ENCODE data around the gene LRRC53.

LRRC53 gene

GRCh38 chr1:74504125-74504932 is 8.1 kb downstream of the LRRC53 start:
- TF ChIP-seq HDGF (IDR thresholded peaks at IDR 0.05; ENCODE audit: borderline replicate concordance) (no peak), BHLHE40 (IDR thresholded peaks at IDR 0.05; ENCODE audit: borderline replicate concordance) (no peak), ZNF384 (IDR thresholded peaks at IDR 0.05) (no peak), SP1 (IDR thresholded peaks at IDR 0.05) (no peak), ARNT (IDR thresholded peaks at IDR 0.05) (no peak), NFRKB (IDR thresholded peaks at IDR 0.05) (no peak), PKNOX1 (IDR thresholded peaks at IDR 0.05) (no peak), SUZ12 (IDR thresholded peaks at IDR 0.05) (no peak), TARDBP (IDR thresholded peaks at IDR 0.05) (no peak), LEF1 (IDR thresholded peaks at IDR 0.05; ENCODE audit: borderline replicate concordance) (no peak), FOXA1 (IDR thresholded peaks at IDR 0.05) (no peak), FOXM1 (IDR thresholded peaks at IDR 0.05; ENCODE audit: borderline replicate concordance) (no peak), ELF4 (IDR thresholded peaks at IDR 0.05) (no peak), L3MBTL2 (conservative IDR thresholded peaks at IDR 0.05) (no peak), FOXK2 (IDR thresholded peaks at IDR 0.05) (no peak), CTBP1 (IDR thresholded peaks at IDR 0.05; ENCODE audit: borderline replicate concordance) (no peak)
- CTCF ChIA-PET = interaction anchor here (0.6 to 1.2 kb wide), 3 partner anchors 8 to 20 kb away, joined by 3 read pairs; partner anchors contain the start of gene LRRC53
- peak; percentile 77 for DNase-seq (ENCODE audit: extremely low spot score)
- POLR2A ChIA-PET = interaction anchor here (1.6 kb wide), 1 partner anchor 10 kb away, joined by 3 read pairs; no protein-coding TSS in a partner anchor

- no peak for DNase-seq (ENCODE audit: extremely low spot score)
- TF ChIP-seq SUZ12 (IDR thresholded peaks at IDR 0.05) = no peak
- TF ChIP-seq ELF4 (IDR thresholded peaks at IDR 0.05) = no peak
- TF ChIP-seq BHLHE40 (IDR thresholded peaks at IDR 0.05; ENCODE audit: borderline replicate concordance) = no peak
- no peak for TF ChIP-seq CTBP1 (IDR thresholded peaks at IDR 0.05; ENCODE audit: borderline replicate concordance)
- no peak for TF ChIP-seq ARNT (IDR thresholded peaks at IDR 0.05)
- TF ChIP-seq ZNF384 (IDR thresholded peaks at IDR 0.05) = no peak
- no peak for TF ChIP-seq LEF1 (IDR thresholded peaks at IDR 0.05; ENCODE audit: borderline replicate concordance)
- CTCF ChIA-PET = interaction anchor here (0.6 to 1.2 kb wide), 2 partner anchors 9 to 1028 kb away, joined by 3 read pairs; partner anchors contain the start of gene LRRC53
- POLR2A ChIA-PET = interaction anchor here (1.6 kb wide), 1 partner anchor 8 kb away, joined by 3 read pairs; no protein-coding TSS in a partner anchor
Measured at GRCh38 chr1:74502858-74503257, 9.6 kb downstream of the LRRC53 start.

GRCh38 chr1:74502432-74502831 is 10.0 kb downstream of the LRRC53 start:
- CTCF ChIA-PET = no interaction called here
- peak; percentile 39 for DNase-seq (ENCODE audit: extremely low spot score)
- TF ChIP-seq L3MBTL2 (conservative IDR thresholded peaks at IDR 0.05) = no peak
- no peak for TF ChIP-seq FOXA1 (IDR thresholded peaks at IDR 0.05)
- no peak for TF ChIP-seq HDGF (IDR thresholded peaks at IDR 0.05; ENCODE audit: borderline replicate concordance)
- no peak for TF ChIP-seq BHLHE40 (IDR thresholded peaks at IDR 0.05; ENCODE audit: borderline replicate concordance)
- no peak for TF ChIP-seq CTBP1 (IDR thresholded peaks at IDR 0.05; ENCODE audit: borderline replicate concordance)
- no peak for TF ChIP-seq SUZ12 (IDR thresholded peaks at IDR 0.05)
- POLR2A ChIA-PET = no interaction called here

- no peak for TF ChIP-seq SUZ12 (IDR thresholded peaks at IDR 0.05)
- TF ChIP-seq ELF4 (IDR thresholded peaks at IDR 0.05) = no peak
- TF ChIP-seq ZNF384 (IDR thresholded peaks at IDR 0.05) = no peak
- no peak for TF ChIP-seq NFRKB (IDR thresholded peaks at IDR 0.05)
- TF ChIP-seq PKNOX1 (IDR thresholded peaks at IDR 0.05) = no peak
- TF ChIP-seq ARNT (IDR thresholded peaks at IDR 0.05) = no peak
- no peak for TF ChIP-seq FOXA1 (IDR thresholded peaks at IDR 0.05)
- TF ChIP-seq TARDBP (IDR thresholded peaks at IDR 0.05) = no peak
- TF ChIP-seq BHLHE40 (IDR thresholded peaks at IDR 0.05; ENCODE audit: borderline replicate concordance) = no peak
- no peak for TF ChIP-seq LEF1 (IDR thresholded peaks at IDR 0.05; ENCODE audit: borderline replicate concordance)
- no peak for TF ChIP-seq SP1 (IDR thresholded peaks at IDR 0.05)
- no peak for TF ChIP-seq CTBP1 (IDR thresholded peaks at IDR 0.05; ENCODE audit: borderline replicate concordance)
- no peak for TF ChIP-seq L3MBTL2 (conservative IDR thresholded peaks at IDR 0.05)
- no peak for TF ChIP-seq HDGF (IDR thresholded peaks at IDR 0.05; ENCODE audit: borderline replicate concordance)
- no peak for TF ChIP-seq FOXK2 (IDR thresholded peaks at IDR 0.05)
- DNase-seq (ENCODE audit: extremely low spot score) = no peak
- CTCF ChIA-PET = no interaction called here
- POLR2A ChIA-PET = no interaction called here
Measured at GRCh38 chr1:74498901-74499300, 13.5 kb downstream of the LRRC53 start.

GRCh38 chr1:74496669-74497068 is 15.7 kb downstream of the LRRC53 start:
- TF ChIP-seq SP1 (IDR thresholded peaks at IDR 0.05) (no peak), CTBP1 (IDR thresholded peaks at IDR 0.05; ENCODE audit: borderline replicate concordance) (no peak), LEF1 (IDR thresholded peaks at IDR 0.05; ENCODE audit: borderline replicate concordance) (no peak), NFRKB (IDR thresholded peaks at IDR 0.05) (no peak), PKNOX1 (IDR thresholded peaks at IDR 0.05) (no peak), ELF4 (IDR thresholded peaks at IDR 0.05) (no peak), L3MBTL2 (conservative IDR thresholded peaks at IDR 0.05) (no peak), FOXA1 (IDR thresholded peaks at IDR 0.05) (no peak), FOXK2 (IDR thresholded peaks at IDR 0.05) (no peak), FOXM1 (IDR thresholded peaks at IDR 0.05; ENCODE audit: borderline replicate concordance) (no peak), TARDBP (IDR thresholded peaks at IDR 0.05) (no peak), ARNT (IDR thresholded peaks at IDR 0.05) (no peak), BHLHE40 (IDR thresholded peaks at IDR 0.05; ENCODE audit: borderline replicate concordance) (no peak), ZNF384 (IDR thresholded peaks at IDR 0.05) (no peak)
- no peak for DNase-seq (ENCODE audit: extremely low spot score)
- POLR2A ChIA-PET = no interaction called here
- CTCF ChIA-PET = no interaction called here
